HepG2 (cell line): ENCODE data around the gene CD40. TPM values are rescaled to one million over a fixed set of nuclear protein-coding genes. Genes with fewer than 3 reads are reported as not detected.
A peak's percentile ranks its signal among the peaks of the same experiment; 100 is the strongest.

Source experiments
- ATAC-seq: fragments of 200-7000 bp; cut with Tn5 transposase; 3 replicates; pipeline ENCODE4 v1.9.1; 2020; ENCODE audit warnings: mild to moderate bottlenecking, moderate library complexity
- BruUV-seq: library from RNA; stranded (reverse); fragments of 400-500 nt; replicated peaks from 2 replicates; lab custom pipeline; 2021; lab: Mats Ljungman, UMichigan
- CTCF ChIA-PET: fragments of 300-600 bp; formaldehyde crosslinking; extraction: SDS; loops from one replicate; lab custom pipeline; 2021; ENCODE audit warnings: low total read pairs, inconsistent platforms, low intra/inter-chr PET ratio; lab: Yijun Ruan, JAX
- POLR2A ChIA-PET: fragments of 350-600 bp; sonication (Branson Sonifier 250); formaldehyde crosslinking; loops from one replicate; lab custom pipeline; 2020; ENCODE audit warnings: antibody characterized with exemption, inconsistent platforms; lab: Yijun Ruan, JAX
- DNase-seq: peaks from one replicate; pipeline ENCODE4 v3.0.0-alpha.2; 2015; ENCODE audit warnings: low spot score
- FAIRE-seq: peaks from 3 replicates; lab custom pipeline; 2011; peaks lifted over from hg19 to GRCh38; lab: Jason Lieb, UNC
- H2AFZ ChIP-seq: one replicate; pipeline ENCODE4 v1.6.1; 2011; ENCODE audit warnings: low read length, inconsistent platforms
- H3K27ac ChIP-seq: fragments of 300-600 bp; 3 replicates; pipeline ENCODE4 v1.8.0; 2011; ENCODE audit warnings: mixed run types, mild to moderate bottlenecking, mixed read lengths, low read length, inconsistent platforms; ENCODE audit not compliant: insufficient read depth; ENCODE audit errors: extremely low read length
- H3K27me3 ChIP-seq, 2 experiments: fragments of 200-600 bp in 1 of 2; 2 replicates in 1 of 2; 3 replicates in 1 of 2; pipeline versions ENCODE4 v1.6.0 to v1.8.0; 2011; ENCODE audit warnings: low read length in 2 of 2, mild to moderate bottlenecking in 2 of 2, moderate library complexity in 2 of 2, inconsistent platforms in 1 of 2; ENCODE audit not compliant: insufficient read depth in 2 of 2, control insufficient read depth in 1 of 2
- H3K36me3 ChIP-seq, 2 experiments: fragments of 200-600 bp in 1 of 2; replicated peaks in 1 of 2; 2 replicates in 1 of 2; 3 replicates in 1 of 2; pipeline versions ENCODE4 v1.5.1 to v1.8.0; 2011; ENCODE audit warnings: low read length in 2 of 2, inconsistent platforms in 1 of 2; ENCODE audit not compliant: insufficient read depth in 2 of 2, control insufficient read depth in 1 of 2
- H3K4me1 ChIP-seq: 2 replicates; pipeline ENCODE4 v1.5.1; 2012; ENCODE audit warnings: low read length, inconsistent platforms; ENCODE audit not compliant: insufficient read depth
- H3K4me2 ChIP-seq: 2 replicates; pipeline ENCODE4 v1.6.0; 2011; ENCODE audit warnings: low read depth, low read length, inconsistent platforms
- H3K4me3 ChIP-seq, 3 experiments: fragments of 200-600 bp in 1 of 3; sonication (generic), shearing (Covaris generic) in 1 of 3; replicated peaks in 1 of 3; 2 replicates each; pipeline ENCODE4 v1.5.1; 2011 to 2016; ENCODE audit warnings: low read length in 3 of 3, inconsistent platforms in 2 of 3, low read depth in 2 of 3, mild to moderate bottlenecking in 2 of 3, control low read depth in 1 of 3, mixed read lengths in 1 of 3; ENCODE audit not compliant: insufficient read depth in 1 of 3
- H3K79me2 ChIP-seq: one replicate; pipeline ENCODE4 v1.6.1; 2011; ENCODE audit warnings: low read length, inconsistent platforms; ENCODE audit not compliant: insufficient read depth
- H3K9ac ChIP-seq: 2 replicates; pipeline ENCODE4 v1.6.0; 2011; ENCODE audit warnings: mild to moderate bottlenecking, low read depth, low read length, inconsistent platforms; ENCODE audit not compliant: insufficient read depth
- H3K9me3 ChIP-seq: 2 replicates; pipeline ENCODE4 v1.5.1; 2012; ENCODE audit warnings: mild to moderate bottlenecking, low read length
- H4K20me1 ChIP-seq: 2 replicates; pipeline ENCODE4 v1.6.0; 2011; ENCODE audit warnings: inconsistent platforms, mild to moderate bottlenecking, low read length, moderate library complexity; ENCODE audit not compliant: insufficient read depth
- ATF7-NPFF ChIP-seq: sonication (generic); formaldehyde crosslinking; IDR thresholded peaks from 2 replicates; pipeline ENCODE4 v1.8.1; 2023; ENCODE audit warnings: mild to moderate bottlenecking, low read depth, missing genetic modification reagents, moderate library complexity
- HOXA7 ChIP-seq: sonication (generic); formaldehyde crosslinking; IDR thresholded peaks from 2 replicates; pipeline ENCODE4 v1.8.1; 2022; ENCODE audit warnings: mild to moderate bottlenecking, missing genetic modification reagents, moderate library complexity
- JUND ChIP-seq: sonication (generic); formaldehyde crosslinking; IDR thresholded peaks from 2 replicates; pipeline ENCODE4 v1.8.0; 2022; ENCODE audit warnings: mild to moderate bottlenecking, missing genetic modification reagents
- STAG1 ChIP-seq: sonication (generic); formaldehyde crosslinking; IDR thresholded peaks from 2 replicates; pipeline ENCODE4 v1.4.0; 2020; ENCODE audit warnings: missing genetic modification reagents
- XRCC5 ChIP-seq: fragments of 200-400 bp; formaldehyde crosslinking; optimal IDR thresholded peaks from 2 replicates; pipeline ENCODE3; 2017; ENCODE audit warnings: mild to moderate bottlenecking, low read length
- ZFX ChIP-seq: sonication (generic); formaldehyde crosslinking; IDR thresholded peaks from 2 replicates; pipeline ENCODE4 v1.4.0; 2020; ENCODE audit warnings: mild to moderate bottlenecking, low read depth, missing genetic modification reagents, moderate library complexity
- ZNF280B ChIP-seq: sonication (generic); formaldehyde crosslinking; IDR thresholded peaks from 2 replicates; pipeline ENCODE4 v1.5.0; 2020; ENCODE audit warnings: missing genetic modification reagents, mild to moderate bottlenecking, borderline replicate concordance
- ZNF337 ChIP-seq: sonication (generic); formaldehyde crosslinking; IDR thresholded peaks from 2 replicates; pipeline ENCODE4 v1.5.1; 2020; ENCODE audit warnings: missing genetic modification reagents, low read depth, mild to moderate bottlenecking, borderline replicate concordance
- ZNF556 ChIP-seq: sonication (generic); formaldehyde crosslinking; IDR thresholded peaks from 2 replicates; pipeline ENCODE4 v1.4.0; 2020; ENCODE audit warnings: mild to moderate bottlenecking, missing genetic modification reagents, borderline replicate concordance
- ZNF891 ChIP-seq: sonication (generic); formaldehyde crosslinking; IDR thresholded peaks from 2 replicates; pipeline ENCODE4 v1.5.0; 2020; ENCODE audit warnings: mild to moderate bottlenecking, missing genetic modification reagents
- WGBS: methylation state at CpG from one replicate; pipeline ENCODE4 v1.1.6; 2017; ENCODE audit warnings: low lambda C conversion rate; 5-methylcytosine and 5-hydroxymethylcytosine counted together
- in situ Hi-C: cut with HindIII; loops from 2 replicates; pipeline ENCODE4 v1.10.0; 2017; ENCODE audit warnings: low pct_unique_long_range_greater_than_20kb; ENCODE audit not compliant: extremely low pct_ligation_motif_present
- intact Hi-C: fragments of 100-400 bp; cut with micrococcal nuclease; formaldehyde crosslinking; loops from one replicate; pipeline ENCODE4 v1.10.0; 2022; ENCODE audit not compliant: unreplicated experiment
- polyA plus RNA-seq, 8 experiments: library from polyadenylated mRNA; depleted of rRNA in 3 of 8; stranded (reverse) in 7 of 8; unstranded in 1 of 8; fragments of >200 nt; fragmentation: Illumina TruSeq in 4 of 8; extraction: Trizol in 4 of 8; gene quantifications; 2 replicates each; pipeline versions ENCODE4 v1.2.1 to v1.2.3, GENCODE V29; 2011 to 2016; ENCODE audit warnings: low read depth in 4 of 8, missing spikeins in 1 of 8, mixed read lengths in 1 of 8; ENCODE audit not compliant: insufficient read depth in 1 of 8
- total RNA-seq, 5 experiments: library from RNA; depleted of rRNA; stranded (reverse); fragments of >200 nt; fragmentation: Illumina TruSeq; extraction: Trizol; gene quantifications; 2 replicates each; pipeline ENCODE4 v1.2.3, GENCODE V29; 2016; ENCODE audit warnings: low read depth in 1 of 5
- TF ChIP-seq, protein P1 (sequence below): sonication (generic); formaldehyde crosslinking; IDR thresholded peaks from 2 replicates; pipeline ENCODE4 v1.5.0; 2020; ENCODE audit warnings: mild to moderate bottlenecking, missing genetic modification reagents
- TF ChIP-seq, protein P2 (sequence below), 2 experiments: sonication (generic) in 1 of 2; formaldehyde crosslinking in 1 of 2; IDR thresholded peaks; 2 replicates each; pipeline versions ENCODE4 v1.4.0 to v1.6.1; 2018 to 2020; ENCODE audit warnings: missing genetic modification reagents in 2 of 2, borderline replicate concordance in 1 of 2, low read depth in 1 of 2, mild to moderate bottlenecking in 1 of 2, missing biosample characterization in 1 of 2

The CD40 gene
- total and polyA plus RNA-seq, 2 of the 13 experiments (the other 11 are each of a cell fraction or from before 2014, with no cell fraction given): 4.6 to 13.4 TPM

DNA sequence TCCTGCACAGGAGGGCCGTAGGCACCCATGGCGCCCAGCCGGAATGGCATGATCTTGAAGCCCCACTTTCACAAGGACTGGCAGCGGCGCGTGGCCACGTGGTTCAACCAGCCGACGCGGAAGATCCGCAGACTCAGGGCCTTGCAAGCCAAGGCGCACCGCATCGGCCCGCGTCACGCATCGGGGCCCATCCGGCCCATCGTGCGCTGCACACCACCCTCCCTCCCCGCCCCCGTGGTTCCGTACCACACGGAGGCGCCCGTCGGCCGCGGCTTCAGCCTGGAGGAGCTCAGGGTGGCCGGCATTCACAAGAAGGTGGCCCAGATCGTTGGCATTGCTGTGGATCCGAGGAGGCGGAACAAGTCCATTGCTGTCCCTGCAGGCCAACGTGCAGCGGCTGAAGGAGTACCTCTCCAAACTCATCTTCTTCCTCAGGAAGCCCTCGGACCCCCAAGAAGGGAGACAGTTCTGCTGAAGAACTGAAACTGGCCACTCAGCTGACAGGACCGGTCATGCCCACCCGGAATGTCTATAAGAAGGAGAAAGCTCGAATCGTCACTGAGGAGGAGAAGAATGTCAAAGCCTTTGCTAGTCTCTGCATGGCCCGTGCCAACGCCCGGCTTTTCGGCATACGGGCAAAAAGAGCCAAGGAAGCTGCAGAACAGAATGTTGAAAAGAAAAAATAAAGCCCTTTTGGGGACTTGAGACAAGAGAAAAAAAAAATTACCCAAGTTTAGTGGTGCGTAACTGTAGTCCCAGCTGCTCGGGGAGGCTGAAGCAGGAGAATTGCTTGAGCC lies 18.4 kb upstream of the CD40 start:
- in situ Hi-C loops: no loop called here
- Histone ChIP-seq H3K79me2 (no peaks in the 10 kb centered on the region), H3K4me2 (peak overlapping the region; percentile 62), H2AFZ (no peak overlapping the region), H3K9me3 (no peaks in the 10 kb centered on the region; the same call in 1 of the 2 replicates), H3K9ac (no peak overlapping the region), H4K20me1 (no peaks in the 10 kb centered on the region), H3K27me3 (peaks cover 2 to 44% of the 10 kb centered on the region in 2 experiments; a peak in 4 of 5 replicates), H3K4me1 (0 out of 2 replicates have a peak, but pooled peaks cover 11% of the 10 kb centered on the region), H3K27ac (no peak overlapping the region), H3K36me3 (no peaks in the 10 kb centered on the region), H3K4me3 (peak overlapping the region in 1 of 3 experiments; percentile 39; a peak in 1 of 6 replicates)
- WGBS: 38% methylated on average over 38 of the region's 48 CpGs
- no TSS peak for BruUV-seq
- FAIRE-seq: no peak
- peak; percentile 92 for ATAC-seq
- DNase-seq: no peak
- intact Hi-C loops: no loop called here
- ChIA-PET CTCF (no interaction called here), POLR2A (no interaction called here)
- TF ChIP-seq, protein P1, sequence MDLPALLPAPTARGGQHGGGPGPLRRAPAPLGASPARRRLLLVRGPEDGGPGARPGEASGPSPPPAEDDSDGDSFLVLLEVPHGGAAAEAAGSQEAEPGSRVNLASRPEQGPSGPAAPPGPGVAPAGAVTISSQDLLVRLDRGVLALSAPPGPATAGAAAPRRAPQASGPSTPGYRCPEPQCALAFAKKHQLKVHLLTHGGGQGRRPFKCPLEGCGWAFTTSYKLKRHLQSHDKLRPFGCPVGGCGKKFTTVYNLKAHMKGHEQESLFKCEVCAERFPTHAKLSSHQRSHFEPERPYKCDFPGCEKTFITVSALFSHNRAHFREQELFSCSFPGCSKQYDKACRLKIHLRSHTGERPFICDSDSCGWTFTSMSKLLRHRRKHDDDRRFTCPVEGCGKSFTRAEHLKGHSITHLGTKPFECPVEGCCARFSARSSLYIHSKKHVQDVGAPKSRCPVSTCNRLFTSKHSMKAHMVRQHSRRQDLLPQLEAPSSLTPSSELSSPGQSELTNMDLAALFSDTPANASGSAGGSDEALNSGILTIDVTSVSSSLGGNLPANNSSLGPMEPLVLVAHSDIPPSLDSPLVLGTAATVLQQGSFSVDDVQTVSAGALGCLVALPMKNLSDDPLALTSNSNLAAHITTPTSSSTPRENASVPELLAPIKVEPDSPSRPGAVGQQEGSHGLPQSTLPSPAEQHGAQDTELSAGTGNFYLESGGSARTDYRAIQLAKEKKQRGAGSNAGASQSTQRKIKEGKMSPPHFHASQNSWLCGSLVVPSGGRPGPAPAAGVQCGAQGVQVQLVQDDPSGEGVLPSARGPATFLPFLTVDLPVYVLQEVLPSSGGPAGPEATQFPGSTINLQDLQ (CRISPR knock-in tag): no peak
- TF ChIP-seq STAG1 (CRISPR knock-in tag) (peak; percentile 61), XRCC5 (peak; percentile 74), ATF7-NPFF (no peak), ZFX (no peak), HOXA7 (no peak), ZNF337 (CRISPR knock-in tag) (no peak), JUND (CRISPR knock-in tag) (no peak), ZNF280B (CRISPR knock-in tag) (0 out of 2 replicates have a peak, but pooled peaks have one; percentile 30), ZNF891 (0 out of 2 replicates have a peak, but pooled peaks have one; percentile 67), ZNF556 (CRISPR knock-in tag) (no peak)
- TF ChIP-seq, protein P2, sequence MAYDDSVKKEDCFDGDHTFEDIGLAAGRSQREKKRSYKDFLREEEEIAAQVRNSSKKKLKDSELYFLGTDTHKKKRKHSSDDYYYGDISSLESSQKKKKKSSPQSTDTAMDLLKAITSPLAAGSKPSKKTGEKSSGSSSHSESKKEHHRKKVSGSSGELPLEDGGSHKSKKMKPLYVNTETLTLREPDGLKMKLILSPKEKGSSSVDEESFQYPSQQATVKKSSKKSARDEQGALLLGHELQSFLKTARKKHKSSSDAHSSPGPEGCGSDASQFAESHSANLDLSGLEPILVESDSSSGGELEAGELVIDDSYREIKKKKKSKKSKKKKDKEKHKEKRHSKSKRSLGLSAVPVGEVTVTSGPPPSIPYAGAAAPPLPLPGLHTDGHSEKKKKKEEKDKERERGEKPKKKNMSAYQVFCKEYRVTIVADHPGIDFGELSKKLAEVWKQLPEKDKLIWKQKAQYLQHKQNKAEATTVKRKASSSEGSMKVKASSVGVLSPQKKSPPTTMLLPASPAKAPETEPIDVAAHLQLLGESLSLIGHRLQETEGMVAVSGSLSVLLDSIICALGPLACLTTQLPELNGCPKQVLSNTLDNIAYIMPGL (CRISPR knock-in tag; IDR thresholded peaks at IDR 0.05; ENCODE audit: borderline replicate concordance in 1 of 2, low read depth in 1 of 2): peak in 1 of 2 experiments; percentile 25; a peak in 1 of 4 replicates
